ENCODE measurements around the gene MDN1.
"Not testable (repeated sequence)": the region's sequence is repeated elsewhere in the genome, so short reads cannot be mapped to it uniquely, and the experiment has no call there.

MDN1 gene

DNA sequence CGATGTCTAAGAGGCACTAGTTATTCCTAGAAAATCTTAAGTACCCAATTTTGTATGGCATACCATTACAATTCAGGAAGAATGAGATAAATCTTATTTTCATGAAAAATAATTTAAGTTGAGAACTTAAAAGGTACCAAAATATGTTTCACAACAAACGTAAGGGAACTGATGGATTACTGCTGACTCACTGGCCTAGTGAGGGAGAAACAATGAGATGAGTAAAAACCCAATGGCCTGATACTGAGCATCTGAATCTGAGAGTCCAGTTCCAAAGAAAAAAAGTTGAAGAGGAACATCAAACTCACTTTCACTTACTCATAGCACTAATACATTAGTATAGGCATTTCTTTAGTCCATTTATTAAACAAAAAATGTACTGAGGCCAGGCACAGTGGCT lies 56.0 kb downstream of the MDN1 start:
- DNase-seq: no peak

DNA sequence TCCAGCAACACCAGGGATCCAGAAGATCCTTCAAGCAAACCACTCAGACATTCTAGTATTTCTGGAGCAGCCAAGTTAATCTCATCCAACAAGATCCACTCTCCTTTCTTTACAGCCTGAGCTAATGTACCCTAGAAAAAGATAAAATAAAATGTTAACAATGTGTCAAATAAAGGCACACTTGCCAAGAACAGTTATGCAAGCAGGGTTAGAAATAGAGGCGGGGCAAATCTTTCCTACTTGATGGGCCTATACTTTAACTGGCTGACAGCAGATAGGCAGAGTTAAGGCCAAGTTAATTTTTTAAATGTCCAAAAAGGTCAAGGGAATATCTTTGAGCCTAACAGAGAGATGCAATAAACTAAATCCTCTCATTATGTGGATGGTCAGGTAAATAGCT lies 60.8 kb downstream of the MDN1 start:
- no peak for DNase-seq

DNA sequence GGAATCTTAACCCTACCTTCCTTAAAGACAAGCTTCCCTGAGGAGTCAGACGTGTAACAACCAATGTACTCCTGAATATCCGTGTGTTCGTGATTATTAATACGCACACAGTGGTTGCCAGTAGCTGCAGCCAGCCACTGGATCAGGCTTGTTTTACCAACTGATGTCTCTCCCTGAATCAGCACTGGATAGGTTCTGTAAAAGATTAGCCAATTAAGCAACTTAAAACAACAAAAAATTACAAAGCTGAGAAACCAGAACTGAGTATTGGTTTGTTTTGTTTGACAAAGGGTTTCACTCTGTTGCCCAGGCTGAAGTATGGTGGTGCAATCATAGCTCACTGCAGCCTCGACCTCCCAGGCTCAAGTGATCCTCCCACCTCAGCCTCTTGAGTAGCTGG lies 69.3 kb downstream of the MDN1 start:
- DNase-seq: no peak

DNA sequence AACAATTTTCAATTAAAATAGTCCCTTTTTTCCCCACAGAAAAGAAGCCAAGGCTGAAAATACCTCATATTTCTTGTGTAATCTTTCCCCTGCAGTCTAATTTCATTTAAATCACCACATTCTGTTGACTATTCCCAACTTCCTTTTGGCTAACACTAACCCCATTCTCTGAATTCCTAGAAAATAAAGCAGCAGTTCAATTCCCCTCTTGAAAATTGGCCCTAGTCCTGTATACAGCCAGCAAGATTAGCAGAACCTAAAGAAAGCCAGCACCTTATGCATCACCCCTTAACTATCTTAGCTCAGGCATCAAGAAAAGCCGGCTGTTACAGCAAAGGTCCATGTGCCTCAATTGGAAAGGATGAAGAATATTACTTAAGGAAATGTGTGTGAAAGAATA lies 69.7 kb downstream of the MDN1 start:
- no peak for DNase-seq

DNA sequence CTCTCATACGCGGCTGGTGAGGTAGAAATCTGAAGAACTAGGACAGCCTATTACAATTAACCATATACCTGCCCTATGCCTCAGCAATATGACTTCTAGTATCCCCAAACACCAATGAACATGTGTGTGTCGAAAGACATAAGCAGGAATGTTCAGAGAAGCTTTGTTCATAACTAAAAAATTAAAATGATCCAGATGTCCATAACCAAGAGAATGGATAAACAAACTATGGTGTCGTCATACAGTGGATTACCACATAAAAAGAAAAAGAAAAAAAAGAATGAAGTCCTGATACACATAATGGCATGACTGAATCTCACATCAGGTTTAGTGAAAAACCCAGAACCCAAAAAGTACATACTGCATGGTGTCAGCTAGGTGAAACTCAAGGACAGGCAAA lies 73.9 kb downstream of the MDN1 start:
- DNase-seq: no peak

DNA sequence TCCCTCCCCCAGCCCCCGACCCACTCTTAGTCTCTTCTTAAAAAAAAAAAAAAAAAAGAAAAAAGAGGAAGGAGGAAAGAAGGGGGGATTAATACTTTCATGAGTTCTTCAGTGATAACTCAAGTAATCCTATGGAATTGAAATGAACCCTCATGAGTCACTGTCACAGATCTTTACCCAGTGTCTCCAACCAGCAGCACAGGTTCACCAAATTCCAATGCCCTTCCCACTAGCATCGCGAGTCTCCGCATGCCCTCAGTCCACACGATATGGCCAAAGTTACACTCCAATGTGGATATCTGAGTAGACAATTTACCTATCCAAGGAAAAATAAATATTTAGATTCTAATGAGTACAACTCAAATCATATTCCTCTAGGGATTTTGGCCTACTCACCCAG lies 74.5 kb downstream of the MDN1 start:
- no peak for DNase-seq

DNA sequence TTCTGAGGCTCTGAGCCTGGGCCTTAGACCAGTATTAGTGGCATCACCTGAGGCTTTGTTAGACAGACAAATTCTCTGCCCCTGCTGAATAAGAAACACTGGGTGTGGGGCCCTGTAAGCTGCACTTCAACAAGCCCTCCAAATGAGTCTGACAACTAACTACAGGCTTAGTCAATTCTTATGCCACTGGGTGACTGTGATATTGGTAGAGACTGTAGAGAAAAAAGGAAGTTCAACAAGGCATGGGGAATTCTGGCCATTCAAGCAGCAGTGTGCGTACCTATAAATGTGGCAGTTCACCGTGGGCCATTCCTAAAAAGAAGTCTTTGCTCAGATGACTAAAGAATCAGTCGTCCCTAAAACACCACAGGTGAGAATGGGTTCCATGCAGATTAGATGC lies 82.7 kb downstream of the MDN1 start:
- no peak for DNase-seq

DNA sequence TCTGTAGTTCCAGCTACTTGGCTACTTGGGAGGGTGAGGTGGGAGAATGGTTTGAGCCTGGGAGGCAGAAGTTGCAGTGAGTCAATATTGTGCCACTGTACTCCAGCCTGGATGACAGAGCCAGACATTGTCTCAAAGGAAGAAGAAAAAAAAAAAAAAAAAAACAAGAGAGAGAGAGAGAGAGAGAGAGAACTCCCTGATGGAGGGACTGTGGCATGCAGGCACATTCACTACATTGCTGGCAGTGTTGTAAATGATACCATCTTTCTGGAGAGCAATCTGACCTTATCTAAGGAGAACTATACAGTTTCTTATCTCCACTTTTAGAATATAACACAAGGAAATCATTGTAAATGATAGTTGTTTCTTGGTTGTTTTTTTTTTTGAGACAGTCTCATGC lies 85.1 kb downstream of the MDN1 start:
- DNase-seq: no peak

DNA sequence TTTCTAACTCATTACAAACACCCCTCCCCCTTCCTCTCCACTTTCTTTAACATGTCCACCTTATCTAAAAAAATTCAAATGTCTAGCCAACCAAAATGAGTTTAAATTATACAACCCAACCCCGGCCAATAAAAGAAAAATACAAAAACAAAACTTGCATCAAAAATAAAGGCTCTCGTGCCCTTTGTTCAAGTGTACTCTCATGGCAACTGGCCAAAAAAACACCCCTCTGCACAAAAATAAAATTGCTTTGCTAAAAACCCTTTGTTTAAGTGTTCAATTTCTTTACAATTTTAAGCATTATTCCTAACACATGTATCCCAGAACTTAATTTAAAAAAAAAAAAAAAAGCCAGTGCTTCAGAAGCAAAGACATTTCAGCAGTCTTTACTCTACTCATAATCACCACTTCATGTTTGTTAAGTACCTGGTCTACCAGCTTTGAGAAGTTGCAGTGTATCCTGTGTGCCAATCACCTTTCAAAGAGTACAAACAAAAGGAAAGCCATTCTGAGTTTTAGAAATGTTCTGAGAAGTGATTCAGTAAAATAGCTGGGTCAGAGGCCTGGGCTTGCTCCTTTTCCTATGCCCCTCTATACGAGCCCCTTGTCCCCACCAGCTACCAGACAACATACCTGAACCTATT lies 87.5 kb downstream of the MDN1 start:
- no peak for DNase-seq

DNA sequence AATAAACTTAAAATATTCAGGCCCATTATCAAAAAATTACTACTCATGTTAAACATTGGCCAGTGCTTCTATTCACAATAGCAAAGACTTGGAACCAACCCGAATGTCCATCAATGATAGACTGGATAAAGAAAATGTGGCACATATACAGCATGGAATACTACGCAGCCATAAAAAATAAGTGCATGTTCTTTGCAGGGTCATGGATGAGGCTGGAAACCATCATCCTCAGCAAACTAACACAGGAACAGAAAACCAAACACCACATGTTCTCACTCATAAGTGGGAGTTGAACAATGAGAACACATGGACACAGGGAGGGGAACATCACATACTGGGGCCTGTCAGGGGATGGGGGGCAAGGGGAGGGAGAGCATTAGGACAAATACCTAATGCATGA lies 88.3 kb downstream of the MDN1 start:
- not testable (repeated sequence) for DNase-seq

DNA sequence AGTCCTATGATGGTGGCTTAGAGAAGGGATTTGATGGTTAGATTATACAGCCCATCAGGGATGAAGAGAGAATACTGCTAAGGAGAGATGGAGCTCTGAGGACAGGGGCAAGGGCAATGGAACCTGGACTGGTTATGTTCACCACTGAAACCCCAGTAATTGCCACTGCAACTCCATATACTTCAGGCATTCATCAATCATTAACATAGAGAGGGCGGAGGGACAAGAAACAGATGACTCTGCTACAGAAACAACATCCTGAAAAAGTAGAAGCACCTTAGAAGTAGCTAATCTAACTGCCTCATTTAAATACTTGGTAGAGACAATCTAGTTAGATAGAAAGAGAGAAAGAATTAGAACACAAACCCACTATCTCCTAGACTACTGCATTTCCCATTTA lies 89.8 kb downstream of the MDN1 start:
- no peak for DNase-seq

DNA sequence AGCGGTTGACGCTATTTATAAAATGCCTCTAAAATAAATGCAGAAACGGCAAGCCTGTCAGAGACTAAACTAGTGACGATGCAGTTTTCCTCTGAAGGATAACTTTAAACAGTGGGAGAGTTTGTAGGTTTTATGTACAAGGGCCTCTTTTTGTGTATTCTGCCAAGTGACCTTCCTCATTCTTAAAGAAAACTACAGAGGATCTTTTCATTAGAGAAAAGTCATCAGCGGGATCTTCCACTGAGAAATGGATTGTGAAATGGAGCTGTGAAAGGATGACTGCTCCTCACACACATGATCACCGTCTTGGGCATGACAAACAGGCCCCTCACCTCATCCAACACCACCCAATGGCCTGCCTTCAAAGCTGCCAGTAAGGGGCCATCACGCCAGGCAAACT lies 92.1 kb downstream of the MDN1 start:
- no peak for DNase-seq

DNA sequence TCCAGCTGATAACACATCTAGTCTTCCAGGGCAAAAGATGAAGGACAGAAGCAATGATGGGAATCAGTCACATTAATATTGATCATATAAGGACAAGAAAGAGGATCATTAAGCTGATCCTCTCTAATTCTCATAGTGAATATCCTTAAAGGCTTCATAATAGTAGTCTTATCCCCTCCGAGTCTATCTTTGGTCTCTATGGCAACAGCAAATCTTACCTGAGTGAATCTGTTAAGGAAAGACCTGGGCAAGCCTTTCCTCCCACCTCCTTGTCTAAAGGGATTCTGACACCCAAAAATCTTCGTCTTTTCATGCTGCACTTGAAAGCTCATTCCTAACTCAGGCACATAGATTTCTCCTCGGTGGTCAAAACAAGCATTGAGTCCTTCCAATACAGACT lies 94.6 kb downstream of the MDN1 start:
- DNase-seq: no peak

DNA sequence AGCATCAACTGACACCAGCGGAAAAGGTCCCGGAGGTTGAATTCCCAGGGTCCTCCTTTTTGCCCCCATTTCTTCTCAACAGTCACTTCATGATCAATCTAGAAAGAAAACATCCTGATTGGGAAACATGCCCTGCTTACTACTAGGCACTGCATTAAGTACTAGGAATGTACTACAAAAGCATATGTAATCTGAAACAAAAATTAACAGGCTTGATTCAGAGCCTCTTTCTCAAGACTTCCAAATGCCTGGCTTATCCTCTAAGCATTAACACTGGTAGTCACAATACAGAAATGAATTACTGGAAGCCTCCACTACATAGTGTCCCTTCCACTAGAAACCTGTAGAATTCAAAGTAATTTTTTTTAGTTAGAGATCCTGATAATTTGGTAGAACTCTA lies 96.5 kb downstream of the MDN1 start:
- DNase-seq: no peak

DNA sequence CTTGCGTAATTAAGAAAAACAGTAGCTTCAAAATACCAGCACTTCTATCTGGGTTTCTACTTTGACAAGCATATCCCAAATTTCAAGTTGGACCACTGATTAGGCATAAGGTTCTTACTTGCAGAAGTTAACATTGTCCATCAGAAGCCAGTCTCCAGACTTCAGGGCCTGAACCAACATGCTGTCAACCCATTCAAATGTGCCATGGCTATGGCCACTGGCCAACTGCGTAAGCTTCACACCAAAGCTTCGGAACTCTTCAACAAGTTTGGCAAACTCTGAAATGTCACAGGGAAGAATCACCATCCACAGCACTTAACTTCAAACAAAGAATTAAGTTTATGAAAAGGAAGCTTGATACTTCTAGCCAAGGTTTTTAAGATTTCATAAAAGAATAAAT lies 103.1 kb downstream of the MDN1 start:
- DNase-seq: no peak

DNA sequence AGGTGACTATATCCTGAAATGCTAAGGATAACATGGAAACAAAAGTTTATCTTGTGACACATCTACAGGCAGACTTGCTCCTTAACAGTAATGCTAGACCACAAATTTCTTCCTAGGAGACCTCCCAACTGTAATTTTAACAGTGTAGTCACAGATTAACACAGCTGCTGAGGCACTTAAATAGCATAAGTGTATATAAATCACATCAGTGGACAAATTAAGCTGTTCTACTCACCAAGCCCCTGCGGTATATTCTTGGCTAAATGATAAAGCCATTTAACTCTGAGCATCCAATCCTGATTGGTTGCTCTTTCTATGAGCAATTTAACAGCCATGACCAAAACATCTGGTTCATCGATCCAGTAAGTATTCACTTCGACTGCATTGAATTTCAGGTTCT lies 107.8 kb downstream of the MDN1 start:
- DNase-seq: no peak

DNA sequence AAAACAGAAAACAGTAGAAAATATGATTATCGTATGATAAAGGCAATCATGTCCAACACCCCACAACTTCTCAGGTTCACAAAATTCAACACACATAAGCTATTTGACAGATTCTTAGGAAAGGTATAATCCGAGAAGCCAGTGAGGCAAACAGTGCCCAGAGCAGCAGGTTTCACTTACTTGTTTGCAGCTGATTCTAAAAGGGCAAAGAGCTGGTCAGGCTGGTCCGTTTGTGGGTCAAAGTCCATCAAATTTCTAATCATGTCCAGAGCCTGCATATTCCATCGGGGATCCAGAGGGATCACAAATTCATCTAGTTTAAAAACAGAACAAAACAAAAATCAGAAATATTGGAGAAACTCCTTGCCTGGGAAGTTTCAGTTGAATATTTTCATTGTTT lies 111.3 kb downstream of the MDN1 start:
- DNase-seq: no peak

DNA sequence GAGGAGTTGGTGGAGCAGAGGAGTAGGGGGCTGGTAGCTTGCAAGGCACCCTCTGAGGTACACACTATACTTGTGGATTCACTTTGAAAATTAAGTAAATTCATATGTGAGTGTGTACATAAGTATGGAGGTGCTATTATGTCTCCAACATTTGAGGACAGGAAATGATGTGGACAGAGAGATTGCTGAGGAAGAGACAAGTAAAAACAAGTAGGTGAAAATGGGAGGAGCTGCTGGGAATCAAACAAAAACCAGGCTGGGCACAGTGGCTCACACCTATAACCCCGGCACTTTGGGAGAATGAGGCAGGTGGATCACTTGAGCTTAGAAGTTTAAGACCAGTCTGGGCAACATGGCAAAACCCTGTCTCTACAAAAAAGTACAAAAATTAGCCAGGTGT lies 111.8 kb downstream of the MDN1 start:
- no peak for DNase-seq

DNA sequence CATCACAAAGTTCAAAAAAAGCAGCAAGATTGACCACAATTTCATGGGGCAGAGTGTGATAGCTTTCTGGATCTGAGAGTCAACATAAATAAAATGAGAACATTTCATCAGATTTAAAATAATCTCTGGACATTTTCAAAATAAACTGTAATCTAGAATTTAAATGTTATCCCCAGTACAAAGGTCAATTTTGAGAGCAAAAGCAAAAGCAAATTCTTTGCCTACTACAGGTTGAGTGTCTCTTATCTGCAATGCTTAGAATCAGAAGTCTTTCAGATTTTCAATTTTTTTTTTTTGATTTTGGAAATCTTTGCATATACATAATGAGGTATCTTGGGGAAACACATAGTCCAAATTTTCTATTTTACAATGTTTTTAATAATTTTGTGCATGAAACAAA lies 113.5 kb downstream of the MDN1 start:
- no peak for DNase-seq

DNA sequence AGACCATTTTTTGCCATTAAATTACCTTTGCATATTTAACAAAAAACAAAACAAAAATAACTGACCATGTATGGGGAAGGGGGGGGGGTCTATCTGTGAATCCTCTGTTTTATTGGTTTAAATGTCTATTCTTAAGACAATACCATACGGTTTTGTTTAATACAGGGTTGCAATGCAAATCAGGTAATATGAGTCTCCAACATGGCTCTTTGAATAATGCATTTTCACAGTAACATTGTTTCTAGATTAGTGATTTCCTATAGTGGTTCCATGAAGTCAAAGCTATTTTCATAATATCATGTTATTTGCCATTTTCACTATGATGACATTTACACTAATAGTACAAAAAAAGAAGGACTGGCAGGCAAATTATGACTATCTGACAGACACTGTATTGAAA lies 116.3 kb downstream of the MDN1 start:
- no peak for DNase-seq

DNA sequence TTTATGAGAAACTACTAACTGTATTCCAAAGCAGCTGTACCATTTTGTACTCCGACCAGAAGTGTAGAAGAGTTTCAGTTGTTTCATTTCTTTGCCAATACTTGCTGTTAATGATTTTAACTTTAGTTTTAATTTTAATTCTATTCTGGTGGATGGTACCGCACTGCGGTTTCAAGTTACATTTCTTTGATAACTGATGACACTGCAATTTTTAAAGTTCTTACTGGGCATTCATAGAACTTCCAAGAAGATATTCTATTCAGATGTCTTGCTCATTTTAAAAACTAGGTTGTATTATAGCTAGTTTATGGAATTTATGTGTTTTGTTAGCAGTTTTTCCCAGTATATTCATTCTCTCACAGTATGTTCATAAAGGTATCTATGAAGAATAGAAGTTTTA lies 117.2 kb downstream of the MDN1 start:
- no peak for DNase-seq

DNA sequence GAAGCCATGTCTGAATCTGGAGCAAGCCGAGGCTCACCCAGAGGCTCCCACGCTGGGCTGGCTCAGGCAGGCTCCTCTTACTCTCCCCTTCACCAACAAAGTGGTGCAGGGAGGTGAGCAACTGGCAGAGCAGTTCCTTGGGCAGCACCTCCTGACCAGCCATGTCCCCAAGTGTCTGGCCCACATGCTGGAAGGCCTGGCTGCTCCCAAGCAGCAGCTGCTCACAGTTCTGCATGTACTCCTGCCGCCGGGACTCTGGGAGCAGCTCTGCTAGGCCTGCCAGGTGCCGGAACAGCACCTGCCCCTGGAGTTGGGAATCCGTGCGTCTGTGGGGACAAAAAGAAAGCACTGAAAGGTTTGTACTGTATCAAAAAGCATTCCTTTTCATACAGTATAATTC lies 123.9 kb downstream of the MDN1 start:
- no peak for DNase-seq

DNA sequence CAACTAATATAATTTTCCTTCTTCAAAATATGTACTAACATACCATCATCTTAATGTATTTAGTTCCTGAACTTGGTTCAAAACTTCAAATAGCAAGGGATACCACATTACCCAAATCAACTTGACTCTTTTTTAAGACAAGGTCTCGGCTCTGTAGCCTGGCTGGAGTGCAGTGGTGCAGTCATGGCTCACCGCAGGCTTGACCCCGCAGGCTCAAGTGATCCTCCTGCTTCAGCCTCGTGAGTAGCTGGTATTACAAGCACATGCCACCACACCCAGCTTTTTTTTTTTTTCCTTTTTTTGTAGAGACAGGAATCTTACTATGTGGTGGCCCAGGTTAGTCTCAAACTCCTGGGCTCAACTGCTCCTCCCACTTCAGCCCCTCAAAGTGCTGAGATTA lies 125.2 kb downstream of the MDN1 start:
- DNase-seq: no peak

DNA sequence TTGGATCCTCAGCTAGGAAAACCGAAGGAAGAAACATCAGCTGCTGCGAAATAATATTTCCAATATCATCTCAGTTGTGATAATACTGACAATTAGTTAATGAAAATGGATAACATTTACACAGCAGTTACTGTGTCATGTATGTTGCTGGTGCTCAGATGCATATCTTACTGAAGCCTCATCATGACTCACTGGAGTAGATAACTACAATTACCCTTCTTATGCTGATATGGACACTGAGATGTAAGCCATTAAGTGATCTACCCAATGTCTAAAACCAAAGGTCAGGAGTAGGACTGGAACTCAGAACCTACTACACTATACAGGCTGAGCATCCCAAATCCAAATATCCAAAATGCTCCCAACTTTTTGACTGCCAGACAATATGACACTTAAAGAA lies 126.4 kb downstream of the MDN1 start:
- DNase-seq: no peak

DNA sequence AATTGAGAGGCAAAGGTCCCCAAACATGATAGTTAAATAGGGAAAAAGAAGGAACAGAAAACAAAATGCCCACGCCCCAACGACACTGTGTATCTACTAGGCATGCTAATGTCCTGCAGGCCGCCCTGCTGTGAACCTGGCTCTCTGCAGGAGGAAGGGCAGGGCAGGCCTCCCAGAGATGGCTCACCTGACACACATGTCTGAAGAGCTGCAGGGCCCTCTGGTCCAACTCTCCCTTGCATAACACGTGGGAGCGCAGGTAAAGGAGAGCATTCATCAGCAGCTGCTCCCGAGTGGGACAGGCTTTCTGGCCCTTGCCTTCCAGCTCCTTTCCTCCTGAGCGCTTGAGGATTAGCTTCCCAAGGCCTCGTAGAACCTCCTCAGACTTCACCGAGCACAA lies 127.3 kb downstream of the MDN1 start:
- DNase-seq: no peak

DNA sequence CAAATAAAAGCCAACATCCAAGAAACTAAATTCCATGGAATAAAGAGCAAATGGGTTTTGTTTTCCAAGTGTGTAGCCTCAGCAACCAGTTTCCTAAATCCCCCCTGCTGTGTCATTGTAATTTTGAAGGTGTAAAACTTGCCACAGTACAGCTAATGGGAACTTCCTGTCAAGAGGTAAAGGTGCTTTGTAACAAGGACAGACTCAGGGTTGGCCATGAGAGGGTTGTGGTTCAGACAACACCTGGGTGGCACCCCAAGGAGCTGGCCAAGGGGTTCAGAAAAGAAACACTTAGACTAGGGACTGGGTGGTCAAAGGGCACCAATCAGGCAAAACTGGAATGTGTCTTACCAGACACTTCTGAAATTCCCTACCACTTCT lies 128.7 kb downstream of the MDN1 start:
- no peak for DNase-seq
